Loucy (cell line): ENCODE data around the gene HNRNPDL.

ENCODE experiments used
- EZH2phosphoT487 ChIP-seq: fragments of 200-600 bp; IDR thresholded peaks from 2 replicates; pipeline ENCODE4 v1.6.1; 2018; ENCODE audit warnings: antibody characterized with exemption, mild to moderate bottlenecking, moderate library complexity, borderline replicate concordance
- TF ChIP-seq, protein P1 (sequence below): fragments of 200-600 bp; sonication (generic); conservative IDR thresholded peaks from 2 replicates; pipeline ENCODE4 v1.5.1; 2014; ENCODE audit warnings: mild to moderate bottlenecking, antibody characterized with exemption, low read length

DNA sequence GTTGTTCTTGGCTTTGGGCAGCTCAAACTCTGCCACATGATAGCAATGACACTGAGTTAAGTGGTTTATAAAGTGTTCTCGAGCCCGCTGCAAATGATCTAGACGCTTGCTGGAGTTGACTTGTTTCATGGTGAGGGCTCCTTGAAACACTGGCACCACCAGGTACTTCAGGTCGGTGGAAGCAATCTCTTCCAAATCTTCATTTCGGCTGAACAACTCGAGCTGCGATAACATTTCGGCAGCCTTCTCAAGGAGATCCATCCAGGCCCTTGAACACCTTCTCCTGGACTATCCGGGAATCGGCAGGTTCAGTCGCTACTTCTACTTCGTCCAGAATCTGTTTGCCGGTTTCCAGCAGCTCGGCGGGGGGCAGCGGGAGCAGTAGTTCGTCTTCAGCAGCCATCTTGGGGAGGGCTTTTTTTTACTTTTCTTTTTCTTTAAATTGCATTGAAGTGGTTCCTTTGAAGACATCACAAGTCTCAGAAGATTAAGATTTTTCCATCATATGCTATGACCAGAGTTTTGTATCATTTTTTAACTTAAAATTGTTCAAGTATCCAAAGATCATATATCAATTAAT, 28.0 kb downstream of the HNRNPDL start:
- TF ChIP-seq, protein P1, sequence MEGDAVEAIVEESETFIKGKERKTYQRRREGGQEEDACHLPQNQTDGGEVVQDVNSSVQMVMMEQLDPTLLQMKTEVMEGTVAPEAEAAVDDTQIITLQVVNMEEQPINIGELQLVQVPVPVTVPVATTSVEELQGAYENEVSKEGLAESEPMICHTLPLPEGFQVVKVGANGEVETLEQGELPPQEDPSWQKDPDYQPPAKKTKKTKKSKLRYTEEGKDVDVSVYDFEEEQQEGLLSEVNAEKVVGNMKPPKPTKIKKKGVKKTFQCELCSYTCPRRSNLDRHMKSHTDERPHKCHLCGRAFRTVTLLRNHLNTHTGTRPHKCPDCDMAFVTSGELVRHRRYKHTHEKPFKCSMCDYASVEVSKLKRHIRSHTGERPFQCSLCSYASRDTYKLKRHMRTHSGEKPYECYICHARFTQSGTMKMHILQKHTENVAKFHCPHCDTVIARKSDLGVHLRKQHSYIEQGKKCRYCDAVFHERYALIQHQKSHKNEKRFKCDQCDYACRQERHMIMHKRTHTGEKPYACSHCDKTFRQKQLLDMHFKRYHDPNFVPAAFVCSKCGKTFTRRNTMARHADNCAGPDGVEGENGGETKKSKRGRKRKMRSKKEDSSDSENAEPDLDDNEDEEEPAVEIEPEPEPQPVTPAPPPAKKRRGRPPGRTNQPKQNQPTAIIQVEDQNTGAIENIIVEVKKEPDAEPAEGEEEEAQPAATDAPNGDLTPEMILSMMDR, result no peak
- TF ChIP-seq EZH2phosphoT487, result no peak
